ENCODE measurements around the gene RBP4. TPM values are rescaled to one million over a fixed set of nuclear protein-coding genes. Genes with fewer than 3 reads are reported as not detected.
"Not testable (repeated sequence)": the region's sequence is repeated elsewhere in the genome, so short reads cannot be mapped to it uniquely, and the experiment has no call there.

The RBP4 gene
- total RNA-seq, 2 experiments from 2014 or later = not detected

DNA sequence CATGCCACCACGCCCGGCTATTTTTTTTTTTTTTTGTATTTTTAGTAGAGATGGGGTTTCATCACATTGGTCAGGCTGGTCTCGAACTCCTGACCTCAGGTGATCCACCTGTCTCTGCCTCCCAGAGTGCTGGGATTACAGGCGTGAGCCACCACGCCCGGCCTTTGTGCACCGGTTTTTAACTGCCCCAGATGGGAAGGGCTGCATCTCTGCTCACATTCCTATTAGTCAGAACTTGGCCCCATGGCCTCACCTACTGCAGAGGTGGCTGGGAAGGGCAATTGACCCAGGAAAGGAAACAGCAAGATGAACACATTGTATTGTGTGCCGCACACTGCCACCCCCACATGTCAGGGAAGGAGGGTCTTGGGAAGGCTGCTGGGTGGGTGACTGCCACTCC lies 54.0 kb downstream of the RBP4 start:
- H3K27ac Mint-ChIP-seq; H3K9me3 Mint-ChIP-seq; CTCF ChIA-PET; H3K36me3 Mint-ChIP-seq (ENCODE audit: low read depth); DNase-seq; H3K4me3 Mint-ChIP-seq; H3K4me1 Mint-ChIP-seq; POLR2A ChIA-PET: not testable (repeated sequence)
- peaks cover 29% of the 10 kb centered on the region for H3K27me3 Mint-ChIP-seq

DNA sequence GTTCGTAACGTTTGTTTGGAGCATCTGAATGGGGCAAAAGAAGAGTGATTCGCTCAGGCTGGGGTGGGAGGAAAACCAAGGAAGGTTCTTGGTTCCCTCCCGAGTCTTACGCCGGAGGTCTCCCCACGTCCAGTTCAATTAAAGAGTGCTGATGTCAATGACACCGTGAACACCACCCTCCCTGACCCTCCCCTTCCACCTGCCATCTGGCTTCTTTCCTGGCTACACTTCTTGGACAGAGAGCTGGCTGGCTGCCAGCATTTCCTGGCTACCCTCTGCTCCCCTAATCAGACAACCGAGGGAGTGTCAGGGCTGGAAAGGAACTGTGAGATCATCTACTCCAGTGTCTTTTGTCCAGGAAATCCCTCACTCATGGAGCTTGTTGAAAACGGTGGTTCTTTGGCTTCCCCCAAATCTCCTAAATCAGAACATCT lies 58.7 kb downstream of the RBP4 start:
- ChIA-PET POLR2A (no interaction called here), CTCF (interaction anchor here (1.4 to 1.9 kb wide), 2 partner anchors 11 to 138 kb away, joined by 3 to 5 read pairs; no protein-coding TSS in a partner anchor)
- no peaks in the 10 kb centered on the region for H3K36me3 Mint-ChIP-seq (ENCODE audit: low read depth)
- peaks cover 48% of the 10 kb centered on the region for H3K27me3 Mint-ChIP-seq
- no peak overlapping the region for H3K4me3 Mint-ChIP-seq
- no peak overlapping the region for H3K27ac Mint-ChIP-seq
- H3K4me1 Mint-ChIP-seq = no peaks in the 10 kb centered on the region
- DNase-seq = no peak
- H3K9me3 Mint-ChIP-seq = no peaks in the 10 kb centered on the region

Other genes starting within 250 kb of the RBP4 start
- 10 to 100 TPM; 10.8 to 10.9 TPM for gene MYOF, start 118.9 kb downstream of the RBP4 start, total RNA-seq
- gene CEP55, start 104.6 kb downstream of the RBP4 start, total RNA-seq = 10 to 100 TPM; 82.5 to 84.6 TPM
- gene FFAR4, start 34.6 kb downstream of the RBP4 start, total RNA-seq = not detected
- gene PDE6C, start 11.3 kb upstream of the RBP4 start, total RNA-seq = not detected
- gene FRA10AC1, start 101.4 kb upstream of the RBP4 start, total RNA-seq = 10 to 100 TPM; 11.7 to 14.7 TPM
- not detected for gene LGI1, start 156.7 kb upstream of the RBP4 start, total RNA-seq

Measured in activated CD4-positive, alpha-beta memory T cell treated with anti-CD3 and anti-CD28 coated beads, Interleukin-2, amount 10 ng/mL, durations not matched to agents 7 days and 5 days (primary cell).